H1 (cell line): Measurements from ENCODE around the gene PCDH9. TPM values are rescaled to one million over a fixed set of nuclear protein-coding genes. Genes with fewer than 3 reads are reported as not detected.

ENCODE experiments used
- CTCF ChIA-PET: fragments of 300-600 bp; sonication (Branson Sonifier 250); formaldehyde crosslinking; loops from one replicate; lab custom pipeline; 2021; ENCODE audit not compliant: partially characterized antibody; lab: Charles Lee
- POLR2A ChIA-PET: fragments of 300-600 bp; sonication (Branson Sonifier 250); formaldehyde crosslinking; loops from one replicate; lab custom pipeline; 2021; ENCODE audit warnings: inconsistent platforms; ENCODE audit not compliant: partially characterized antibody; lab: Charles Lee
- DNase-seq, 2 experiments: peaks; one replicate each; pipeline versions ENCODE4 v3.0.0 to v3.0.0-alpha.2; 2010 to 2022; ENCODE audit warnings: low spot score in 2 of 2, low read depth in 1 of 2, mixed read lengths in 1 of 2
- FAIRE-seq: peaks from 2 replicates; lab custom pipeline; 2011; peaks lifted over from hg19 to GRCh38; lab: Jason Lieb, UNC
- H2AFZ ChIP-seq: 2 replicates; pipeline ENCODE4 v1.8.1; 2012; ENCODE audit warnings: low read length, inconsistent platforms
- H2AK5ac ChIP-seq: 2 replicates; pipeline ENCODE4 v1.6.1; 2013; ENCODE audit warnings: low read depth, low read length
- H2BK120ac ChIP-seq: replicated peaks from 2 replicates; pipeline ENCODE3; 2013; ENCODE audit warnings: low read depth, low read length, inconsistent platforms
- H2BK12ac ChIP-seq: 2 replicates; pipeline ENCODE4 v1.6.1; 2013; ENCODE audit warnings: low read depth, low read length
- H2BK15ac ChIP-seq: 2 replicates; pipeline ENCODE4 v1.6.1; 2013; ENCODE audit warnings: low read length
- H2BK20ac ChIP-seq: 2 replicates; pipeline ENCODE4 v1.6.1; 2013; ENCODE audit warnings: low read length
- H2BK5ac ChIP-seq: 2 replicates; pipeline ENCODE4 v1.6.1; 2013; ENCODE audit warnings: low read depth, low read length
- H3K14ac ChIP-seq: 2 replicates; pipeline ENCODE4 v1.6.1; 2013; ENCODE audit warnings: inconsistent platforms; ENCODE audit not compliant: insufficient read length
- H3K18ac ChIP-seq: 2 replicates; pipeline ENCODE4 v1.6.1; 2013; ENCODE audit warnings: low read length; ENCODE audit errors: extremely low read depth
- H3K23ac ChIP-seq: 2 replicates; pipeline ENCODE4 v1.6.1; 2013; ENCODE audit warnings: inconsistent platforms; ENCODE audit not compliant: insufficient read length
- H3K23me2 ChIP-seq: 2 replicates; pipeline ENCODE4 v1.6.1; 2013; ENCODE audit warnings: low read depth, low read length
- H3K27ac ChIP-seq: 2 replicates; pipeline ENCODE4 v1.6.1; 2011; ENCODE audit warnings: low read depth, low read length, inconsistent platforms
- H3K27me3 ChIP-seq, 4 experiments: replicated peaks in 1 of 4; 1 replicate in 1 of 4; 2 replicates in 3 of 4; pipeline versions ENCODE4 v1.6.1 to v1.8.1; 2011 to 2013; ENCODE audit warnings: low read length in 3 of 4, mild to moderate bottlenecking in 3 of 4, inconsistent platforms in 2 of 4, mixed read lengths in 2 of 4, moderate library complexity in 1 of 4; ENCODE audit not compliant: control insufficient read depth in 3 of 4, insufficient read depth in 3 of 4; ENCODE audit errors: extremely low read depth in 1 of 4
- H3K36me3 ChIP-seq, 4 experiments: 2 replicates each; pipeline versions ENCODE4 v1.6.1 to v1.8.1; 2011 to 2013; ENCODE audit warnings: mild to moderate bottlenecking in 4 of 4, low read length in 3 of 4, moderate library complexity in 2 of 4, control low read depth in 1 of 4, inconsistent platforms in 1 of 4; ENCODE audit not compliant: insufficient read depth in 4 of 4, control insufficient read depth in 2 of 4
- H3K4ac ChIP-seq: replicated peaks from 2 replicates; pipeline ENCODE3; 2013; ENCODE audit warnings: low read length, low read depth, mixed read lengths, inconsistent platforms; ENCODE audit not compliant: insufficient read length
- H3K4me1 ChIP-seq, 4 experiments: replicated peaks in 1 of 4; 1 replicate in 1 of 4; 2 replicates in 3 of 4; pipeline versions ENCODE4 v1.6.1 to v1.8.1; 2011 to 2013; ENCODE audit warnings: low read length in 3 of 4, inconsistent platforms in 2 of 4, mixed read lengths in 1 of 4; ENCODE audit not compliant: insufficient read depth in 4 of 4, control insufficient read depth in 3 of 4
- H3K4me2 ChIP-seq, 2 experiments: 2 replicates each; pipeline versions ENCODE4 v1.6.1 to v1.8.1; 2011 to 2013; ENCODE audit warnings: low read depth in 2 of 2, low read length in 2 of 2, control low read depth in 1 of 2, inconsistent platforms in 1 of 2, mild to moderate bottlenecking in 1 of 2; ENCODE audit not compliant: insufficient read depth in 1 of 2
- H3K4me3 ChIP-seq, 4 experiments: fragments of 200-600, 300-600 bp in 1 of 4; sonication (generic), shearing (Covaris generic), sonication (Bioruptor Twin) in 1 of 4; 2 replicates each; pipeline versions ENCODE4 v1.5.1 to v1.8.1; 2011 to 2016; ENCODE audit warnings: low read length in 4 of 4, low read depth in 3 of 4, control low read depth in 2 of 4, inconsistent platforms in 2 of 4, mild to moderate bottlenecking in 2 of 4, mixed read lengths in 1 of 4, moderate library complexity in 1 of 4; ENCODE audit not compliant: insufficient read depth in 2 of 4; ENCODE audit errors: extremely low read depth in 1 of 4
- H3K56ac ChIP-seq: replicated peaks from 2 replicates; pipeline ENCODE3; 2013; ENCODE audit warnings: low read depth, mild to moderate bottlenecking, mixed read lengths, low read length, inconsistent platforms; ENCODE audit not compliant: insufficient read length
- H3K79me1 ChIP-seq: 2 replicates; pipeline ENCODE4 v1.6.1; 2013; ENCODE audit warnings: low read depth, low read length, control low read depth
- H3K79me2 ChIP-seq, 2 experiments: 2 replicates each; pipeline versions ENCODE4 v1.6.1 to v1.8.1; 2012 to 2013; ENCODE audit warnings: low read length in 2 of 2, mild to moderate bottlenecking in 2 of 2, inconsistent platforms in 1 of 2; ENCODE audit not compliant: insufficient read depth in 2 of 2, control insufficient read depth in 1 of 2
- H3K9ac ChIP-seq, 4 experiments: replicated peaks in 1 of 4; 1 replicate in 1 of 4; 2 replicates in 3 of 4; pipeline versions ENCODE4 v1.6.1 to v1.8.1; 2011 to 2013; ENCODE audit warnings: low read depth in 3 of 4, low read length in 3 of 4, control low read depth in 2 of 4, mild to moderate bottlenecking in 2 of 4, moderate library complexity in 2 of 4, inconsistent platforms in 1 of 4; ENCODE audit errors: extremely low read depth in 1 of 4
- H3K9me3 ChIP-seq, 2 experiments: 2 replicates each; pipeline versions ENCODE4 v1.6.1 to v1.8.1; 2012 to 2013; ENCODE audit warnings: mild to moderate bottlenecking in 2 of 2, moderate library complexity in 2 of 2, control low read depth in 1 of 2, inconsistent platforms in 1 of 2, low read depth in 1 of 2, low read length in 1 of 2, mixed read lengths in 1 of 2; ENCODE audit not compliant: insufficient read depth in 2 of 2
- H4K20me1 ChIP-seq, 2 experiments: replicated peaks in 1 of 2; 2 replicates each; pipeline versions ENCODE3 to v1.8.1; 2011 to 2013; ENCODE audit warnings: inconsistent platforms in 2 of 2, low read length in 2 of 2, mild to moderate bottlenecking in 1 of 2; ENCODE audit not compliant: insufficient read depth in 2 of 2, control insufficient read depth in 1 of 2
- H4K5ac ChIP-seq: 2 replicates; pipeline ENCODE4 v1.6.1; 2013; ENCODE audit warnings: low read length, low read depth, mixed read lengths, inconsistent platforms; ENCODE audit not compliant: insufficient read length
- H4K8ac ChIP-seq: 2 replicates; pipeline ENCODE4 v1.8.0; 2013; ENCODE audit warnings: mild to moderate bottlenecking, moderate library complexity, low read length, inconsistent platforms; ENCODE audit not compliant: insufficient read depth; ENCODE audit errors: extremely low read depth
- H4K91ac ChIP-seq: replicated peaks from 2 replicates; pipeline ENCODE3; 2013; ENCODE audit warnings: low read length, mixed read lengths, inconsistent platforms; ENCODE audit not compliant: insufficient read length
- TEAD4 ChIP-seq: IDR thresholded peaks from 2 replicates; pipeline ENCODE4 v1.6.1; 2012; ENCODE audit warnings: low read depth, low read length, inconsistent platforms, mixed read lengths
- WGBS, 2 experiments: shearing (Covaris generic) in 1 of 2; methylation state at CpG; one replicate each; pipeline versions ENCODE4 v1.1.6 to v1.1.7; 2013 to 2015; ENCODE audit warnings: low lambda C conversion rate in 2 of 2, mixed read lengths in 2 of 2, inconsistent platforms in 1 of 2, low coverage in 1 of 2, missing lambda C conversion rate in 1 of 2; ENCODE audit not compliant: insufficient replicate concordance in 2 of 2, insufficient coverage in 1 of 2, insufficient read length in 1 of 2; ENCODE audit errors: extremely low coverage in 1 of 2, missing lambda C conversion rate in 1 of 2; 5-methylcytosine and 5-hydroxymethylcytosine counted together
- polyA plus RNA-seq, 7 experiments: library from polyadenylated mRNA; depleted of rRNA in 3 of 7; stranded (reverse) in 5 of 7; unstranded in 2 of 7; fragments of >200 nt in 5 of 7; fragments of 200-250 nt in 2 of 7; gene quantifications; 1 replicate in 5 of 7; 2 replicates in 1 of 7; 4 replicates in 1 of 7; pipeline versions ENCODE4 v1.2.1 to v1.2.3, GENCODE V29; 2011 to 2013; ENCODE audit warnings: missing spikeins in 2 of 7, mixed read lengths in 2 of 7
- total RNA-seq: library from RNA; stranded (reverse); fragmentation: NEBNext Ultra II Directional; extraction: Animal tissue kit (Norgen Biotek cat#: 25700); gene quantifications from 2 replicates; pipeline ENCODE4 v1.2.1, GENCODE V29; 2021

Gene PCDH9
- total and polyA plus RNA-seq, 2 of the 8 experiments (the other 6 are each of a cell fraction or from before 2014, with no cell fraction given): 0.12 to 0.60 TPM

GRCh38 chr13:67018775-67019174, 211.4 kb downstream of the PCDH9 start:
- H4K5ac ChIP-seq: no peak overlapping the region

More at GRCh38 chr13:67018775-67019174, 211.4 kb downstream of the PCDH9 start:
- Histone ChIP-seq H3K56ac (no peak overlapping the region), H3K4me3 (no peak overlapping the region), H2AK5ac (no peak overlapping the region), H3K79me1 (no peaks in the 10 kb centered on the region), H2BK5ac (no peak overlapping the region), H2BK12ac (no peak overlapping the region), H3K79me2 (no peaks in the 10 kb centered on the region), H2AFZ (no peak overlapping the region), H4K8ac (no peak overlapping the region), H3K18ac (no peak overlapping the region), H3K36me3 (no peaks in the 10 kb centered on the region), H3K14ac (no peak overlapping the region), H4K91ac (no peak overlapping the region), H3K4me1 (peaks cover 0 to 3% (median 0%) of the 10 kb centered on the region in 4 experiments; a peak in 1 of 7 replicates), H3K9me3 (0 out of 4 replicates have a peak, but pooled peaks cover 0 to 2% of the 10 kb centered on the region in 2 experiments), H3K27me3 (no peaks in the 10 kb centered on the region), H3K23ac (no peak overlapping the region), H2BK120ac (no peak overlapping the region), H3K23me2 (no peaks in the 10 kb centered on the region; the same call in 1 of the 2 replicates), H2BK15ac (no peak overlapping the region), H3K4me2 (no peak overlapping the region), H4K20me1 (no peaks in the 10 kb centered on the region), H3K27ac (no peak overlapping the region), H3K9ac (no peak overlapping the region), H2BK20ac (no peak overlapping the region)
- no peak for FAIRE-seq
- DNase-seq: no peak
- CTCF ChIA-PET: no interaction called here
- WGBS, 2 experiments: 91% methylated on average over 3 of the region's 3 CpGs; no CpG with 5 or more reads in 1 of the 2 experiments
- TF ChIP-seq TEAD4: no peak
- TF ChIP-seq, all 59 proteins: peak for 0
- POLR2A ChIA-PET: no interaction called here
- H3K4ac ChIP-seq: no peak overlapping the region
